HG02798 (cell line): Measurements from ENCODE around the gene CFAP221.

Experiments
- ATAC-seq: cut with Tn5 transposase; IDR thresholded peaks from one replicate; pipeline ENCODE4 v1.9.1; 2021; ENCODE audit warnings: mild to moderate bottlenecking; ENCODE audit not compliant: unreplicated experiment, poor library complexity

CFAP221 gene

GRCh38 chr2:119673796-119674195 is 129.5 kb downstream of the CFAP221 start:
- ATAC-seq: no peak

DNA sequence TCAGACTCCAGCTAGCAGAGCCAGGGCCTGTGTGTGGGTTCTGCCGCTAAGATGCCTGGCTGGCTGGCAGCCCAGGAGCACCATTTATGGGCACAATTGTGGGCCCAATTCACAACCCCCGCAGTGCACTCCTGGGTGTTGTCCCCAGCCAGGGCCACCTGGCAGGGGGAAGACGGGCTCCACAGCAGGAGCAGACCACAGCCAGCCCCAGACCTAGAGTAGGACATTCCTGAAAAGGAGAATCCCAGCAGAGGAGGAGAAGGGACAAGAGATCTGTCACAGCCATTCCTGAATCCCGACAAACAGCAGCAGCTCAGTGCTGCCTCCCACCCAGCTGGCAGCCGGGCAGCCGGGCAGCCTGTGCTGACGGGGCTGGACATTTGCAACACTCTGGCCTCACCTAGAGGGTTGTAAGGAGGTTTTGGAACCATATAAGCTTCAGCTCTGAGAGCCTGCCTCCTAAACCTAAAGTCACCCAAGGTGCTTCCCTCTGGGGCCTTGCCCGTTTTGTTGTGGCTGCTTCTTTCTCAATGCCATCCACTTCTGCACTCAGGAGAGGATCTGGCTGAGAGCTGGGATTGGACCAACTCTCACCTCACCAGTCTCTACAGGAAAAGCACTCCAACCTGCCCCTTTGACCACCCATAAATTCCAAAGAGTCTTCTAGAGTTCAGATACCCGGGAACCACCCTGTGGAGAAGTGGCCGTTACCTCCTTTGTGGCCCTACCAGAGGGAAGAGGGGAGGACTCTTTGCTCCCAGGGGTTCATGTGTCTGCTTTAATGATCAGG is 130.7 kb downstream of the CFAP221 start:
- ATAC-seq: no peak

GRCh38 chr2:119678021-119678656 is 133.9 kb downstream of the CFAP221 start:
- no peak for ATAC-seq

DNA sequence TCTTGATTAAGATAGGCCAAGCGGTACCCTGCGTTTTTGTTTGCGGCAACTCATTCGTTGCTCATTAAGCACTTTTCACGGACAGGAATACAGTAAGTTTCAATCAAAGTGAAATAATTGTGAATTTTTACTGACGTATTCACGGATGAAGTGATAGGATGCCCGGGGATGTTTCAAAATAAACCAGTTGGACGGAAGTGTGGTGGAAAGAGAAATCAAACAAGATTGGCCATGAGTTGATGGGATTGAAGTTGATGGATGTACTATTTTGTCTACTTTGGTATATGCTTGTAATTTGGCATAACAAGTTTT is 135.2 kb downstream of the CFAP221 start:
- no peak for ATAC-seq

GRCh38 chr2:119679846-119680245 is 135.6 kb downstream of the CFAP221 start:
- ATAC-seq: no peak

GRCh38 chr2:119680457-119681202 is 136.4 kb downstream of the CFAP221 start:
- ATAC-seq: no peak

DNA sequence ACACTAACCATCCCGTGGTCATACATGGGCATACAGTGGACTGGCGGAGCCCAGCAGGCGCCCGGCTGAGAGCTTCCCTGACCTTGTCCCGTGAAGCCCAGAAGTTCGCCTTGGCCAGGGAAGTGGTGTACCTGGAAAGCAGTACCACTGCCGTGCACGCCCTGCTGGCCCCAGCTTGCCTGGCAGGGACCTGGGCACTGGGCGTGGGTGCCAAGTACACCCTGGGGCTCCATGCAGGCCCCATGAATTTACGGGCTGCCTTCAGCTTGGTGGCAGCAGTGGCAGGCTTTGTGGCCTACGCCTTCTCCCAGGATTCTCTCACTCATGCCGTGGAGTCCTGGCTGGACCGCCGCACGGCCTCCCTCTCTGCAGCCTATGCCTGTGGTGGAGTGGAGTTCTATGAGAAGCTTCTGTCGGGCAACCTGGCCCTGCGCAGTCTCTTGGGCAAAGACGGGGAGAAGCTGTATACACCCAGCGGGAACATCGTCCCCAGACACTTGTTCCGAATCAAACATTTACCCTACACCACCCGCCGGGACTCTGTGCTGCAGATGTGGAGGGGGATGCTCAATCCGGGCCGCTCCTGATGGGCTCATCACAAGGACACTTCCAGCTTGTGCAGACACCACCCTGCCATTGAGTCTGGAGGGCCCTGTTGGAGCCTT is 137.1 kb downstream of the CFAP221 start:
- no peak for ATAC-seq

DNA sequence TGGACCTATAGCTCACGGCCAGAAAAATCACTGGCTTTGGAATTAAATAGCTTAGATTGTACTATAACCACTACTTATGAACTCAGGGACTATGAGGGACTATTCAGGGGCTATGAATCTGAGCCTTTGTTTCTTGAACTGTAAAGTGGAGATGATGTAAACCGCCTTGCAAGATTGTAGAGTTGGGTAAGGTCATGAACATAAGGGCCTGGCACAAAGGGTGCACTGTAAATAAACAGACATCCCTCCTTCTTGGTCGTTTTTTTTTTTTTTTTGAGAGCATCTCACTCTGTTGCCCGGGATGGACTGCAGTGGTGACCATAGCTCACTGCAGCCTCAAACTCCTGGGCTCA is 137.6 kb downstream of the CFAP221 start:
- no peak for ATAC-seq

DNA sequence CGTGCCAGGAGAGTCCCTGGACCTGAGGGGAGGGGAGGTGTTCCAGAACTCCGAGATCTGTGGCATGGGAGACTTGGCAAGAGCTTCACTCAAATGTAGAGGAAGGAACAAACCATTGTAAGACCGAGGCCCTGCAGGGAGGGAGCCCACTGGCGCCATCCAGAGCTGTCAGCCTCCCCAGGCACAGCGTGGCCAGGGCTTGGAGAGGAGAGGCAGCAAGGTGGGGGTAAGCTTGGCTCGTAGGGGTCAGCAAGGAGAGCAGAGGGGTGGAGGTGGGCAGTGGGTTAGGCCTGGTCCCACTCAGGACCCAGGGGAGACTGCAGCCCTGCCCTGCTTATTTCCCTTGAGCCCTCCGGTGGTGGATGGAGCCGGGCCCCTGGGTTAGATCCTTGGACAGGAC is 138.3 kb downstream of the CFAP221 start:
- no peak for ATAC-seq

- no peak for ATAC-seq
These were observed 138.9 kb downstream of the CFAP221 start for GRCh38 chr2:119683074-119683712.

- no peak for ATAC-seq
These were observed 139.6 kb downstream of the CFAP221 start for GRCh38 chr2:119683713-119684443.

DNA sequence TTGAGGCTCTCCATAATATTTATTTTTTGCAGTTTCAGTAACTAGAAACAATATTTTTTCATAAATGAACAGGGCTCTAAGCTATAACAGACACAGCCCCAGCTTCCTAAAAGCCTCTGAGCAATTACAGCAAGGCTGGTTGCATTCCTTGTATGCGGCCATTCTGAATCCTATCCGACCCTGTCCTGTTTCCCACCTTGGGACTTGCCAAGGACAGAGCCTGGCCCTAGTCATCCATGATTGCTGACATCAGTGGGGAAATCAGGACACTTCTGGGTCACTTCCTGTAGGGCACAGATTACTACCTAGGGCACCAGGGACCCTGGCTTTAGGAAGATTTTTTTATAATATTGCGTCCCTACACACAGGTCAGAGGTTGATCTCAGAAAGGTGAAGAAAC is 140.3 kb downstream of the CFAP221 start:
- no peak for ATAC-seq

GRCh38 chr2:119688616-119689015 is 144.4 kb downstream of the CFAP221 start:
- ATAC-seq: no peak

- no peak for ATAC-seq
These were observed 145.0 kb downstream of the CFAP221 start for GRCh38 chr2:119689218-119689617.

GRCh38 chr2:119691189-119691588 is 146.9 kb downstream of the CFAP221 start:
- ATAC-seq: no peak

DNA sequence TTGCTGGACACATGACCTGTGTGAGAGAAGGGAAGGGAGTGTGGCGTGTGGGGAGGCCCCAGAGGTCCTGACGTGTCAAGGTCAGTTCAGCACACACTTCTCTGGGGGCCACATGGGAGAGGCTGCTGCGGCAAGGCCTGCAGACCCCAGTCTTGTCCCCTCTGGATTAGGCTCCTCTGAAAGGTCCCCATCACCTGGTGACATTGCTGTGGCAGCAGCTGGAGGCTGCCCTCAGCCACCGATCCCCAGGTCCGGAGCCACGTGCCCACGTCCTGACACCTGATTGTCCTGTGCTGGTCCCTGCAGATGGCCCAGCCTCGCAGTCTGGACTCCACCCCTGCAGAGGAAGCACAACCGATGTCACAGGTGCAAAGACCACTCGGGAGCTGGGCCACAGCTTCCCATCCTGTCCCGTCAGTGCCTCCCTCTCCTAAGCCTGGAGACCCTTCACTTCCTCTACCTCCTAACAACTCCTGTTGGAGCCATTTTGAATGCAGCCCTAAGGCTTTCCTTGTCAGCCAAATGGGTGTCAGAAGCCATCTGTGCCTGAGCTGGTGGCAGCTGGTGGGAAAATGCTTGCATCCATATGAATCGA is 147.5 kb downstream of the CFAP221 start:
- ATAC-seq: no peak

DNA sequence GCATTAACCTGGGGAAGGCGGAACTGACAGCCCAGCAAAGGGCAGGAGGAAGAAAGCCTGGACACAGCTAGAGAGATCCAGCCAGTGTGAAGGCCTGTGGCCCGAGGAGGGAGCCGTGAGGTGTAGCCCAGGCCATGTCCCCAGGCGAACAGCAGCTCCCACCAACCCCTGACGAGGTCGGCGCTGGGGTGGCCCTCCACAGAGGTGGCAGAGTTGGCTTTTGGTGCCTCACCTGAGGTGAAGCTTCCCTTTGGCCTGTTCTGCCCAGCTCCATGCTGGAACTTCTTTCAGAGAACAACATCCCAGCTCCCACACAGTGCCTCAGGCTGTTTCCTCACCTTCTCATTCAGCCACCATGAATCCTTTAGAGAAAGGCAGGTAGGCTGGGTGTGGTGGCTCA is 148.1 kb downstream of the CFAP221 start:
- ATAC-seq: no peak

- no peak for ATAC-seq
These were observed 148.7 kb downstream of the CFAP221 start for GRCh38 chr2:119692954-119693353.

DNA sequence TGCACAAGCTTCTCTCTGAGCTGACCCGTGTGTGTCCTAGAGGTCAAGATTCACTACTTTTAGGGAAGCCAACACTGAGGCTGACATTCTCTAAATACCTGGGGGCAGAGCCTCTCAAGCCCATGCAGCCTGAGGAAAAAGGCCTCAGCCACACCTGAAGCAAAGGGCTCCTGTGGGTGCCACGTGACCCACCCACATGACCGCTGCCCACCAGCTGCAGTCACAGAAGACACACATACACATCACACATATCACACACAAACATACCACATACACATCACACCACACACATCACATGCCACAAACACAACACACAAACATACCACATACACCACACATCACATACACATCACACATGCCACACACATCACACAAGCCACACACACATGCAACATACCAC is 149.3 kb downstream of the CFAP221 start:
- no peak for ATAC-seq

GRCh38 chr2:119693967-119694366 is 149.7 kb downstream of the CFAP221 start:
- ATAC-seq: no peak
